ENCODE data around the gene DMXL1.

DMXL1 gene

DNA sequence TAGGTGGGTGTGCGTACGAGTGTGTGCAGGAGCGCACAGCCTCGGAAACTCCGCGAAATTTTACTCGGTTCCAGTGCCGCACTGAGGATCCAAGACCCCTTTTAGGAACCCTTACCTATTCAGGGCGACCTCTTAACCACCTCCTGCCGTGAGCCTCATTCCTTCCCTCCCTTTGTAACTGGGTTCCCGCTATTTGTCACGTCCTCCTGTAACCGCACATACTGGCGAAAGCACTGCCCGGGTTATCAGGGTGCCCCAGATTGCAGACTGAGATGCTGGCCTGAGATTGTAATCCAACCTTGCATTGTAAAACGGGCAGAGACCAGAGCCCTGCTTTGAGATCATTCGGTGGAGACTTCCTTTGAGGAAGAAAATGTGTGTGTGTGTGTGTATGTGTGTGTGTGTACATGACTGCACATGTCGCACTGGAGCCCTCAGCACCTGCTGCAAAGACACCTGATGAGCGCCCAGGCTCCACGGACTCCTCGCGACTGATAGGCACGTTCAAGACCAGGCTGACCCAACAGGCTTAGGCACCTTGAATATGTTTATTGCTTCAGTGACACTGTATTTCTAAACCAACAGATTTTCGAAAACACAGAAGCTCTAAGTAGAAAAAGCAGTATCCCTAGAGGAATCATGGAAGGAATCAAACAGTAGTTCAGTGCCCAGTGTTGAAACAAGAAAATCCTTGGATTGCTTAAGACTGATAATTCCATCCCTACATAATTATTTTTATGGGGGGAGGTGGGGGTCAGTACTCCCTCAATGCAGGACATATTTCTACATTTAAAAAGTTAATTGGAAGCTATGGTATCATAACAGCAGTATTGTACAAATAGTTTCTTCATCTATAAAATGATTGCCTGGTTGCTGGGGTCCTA, 198.4 kb downstream of the DMXL1 start:
- DNase-seq (ENCODE audit: low spot score), result peak; percentile 11

DNA sequence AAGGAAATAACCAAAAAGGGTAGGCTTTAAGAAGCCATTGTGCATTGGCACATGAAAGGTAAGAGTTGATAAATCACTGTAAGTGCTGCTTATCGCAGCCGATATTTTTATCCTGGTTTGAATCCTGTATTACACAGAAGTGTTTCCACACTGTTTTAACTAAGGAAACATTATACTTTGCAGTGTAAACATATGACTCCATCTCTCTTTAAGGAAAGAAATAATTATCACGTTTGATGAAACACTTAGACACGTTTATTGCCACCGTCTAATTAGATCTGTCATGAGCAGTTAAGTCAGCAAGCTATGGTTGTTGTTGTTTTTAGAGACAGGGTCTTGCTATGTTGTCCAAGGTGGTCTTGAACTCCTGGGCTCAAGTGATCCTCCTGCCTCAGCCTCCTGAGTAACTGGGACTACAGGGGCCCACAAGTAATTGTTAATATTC, 199.3 kb downstream of the DMXL1 start:
- DNase-seq (ENCODE audit: low spot score), result no peak

DNA sequence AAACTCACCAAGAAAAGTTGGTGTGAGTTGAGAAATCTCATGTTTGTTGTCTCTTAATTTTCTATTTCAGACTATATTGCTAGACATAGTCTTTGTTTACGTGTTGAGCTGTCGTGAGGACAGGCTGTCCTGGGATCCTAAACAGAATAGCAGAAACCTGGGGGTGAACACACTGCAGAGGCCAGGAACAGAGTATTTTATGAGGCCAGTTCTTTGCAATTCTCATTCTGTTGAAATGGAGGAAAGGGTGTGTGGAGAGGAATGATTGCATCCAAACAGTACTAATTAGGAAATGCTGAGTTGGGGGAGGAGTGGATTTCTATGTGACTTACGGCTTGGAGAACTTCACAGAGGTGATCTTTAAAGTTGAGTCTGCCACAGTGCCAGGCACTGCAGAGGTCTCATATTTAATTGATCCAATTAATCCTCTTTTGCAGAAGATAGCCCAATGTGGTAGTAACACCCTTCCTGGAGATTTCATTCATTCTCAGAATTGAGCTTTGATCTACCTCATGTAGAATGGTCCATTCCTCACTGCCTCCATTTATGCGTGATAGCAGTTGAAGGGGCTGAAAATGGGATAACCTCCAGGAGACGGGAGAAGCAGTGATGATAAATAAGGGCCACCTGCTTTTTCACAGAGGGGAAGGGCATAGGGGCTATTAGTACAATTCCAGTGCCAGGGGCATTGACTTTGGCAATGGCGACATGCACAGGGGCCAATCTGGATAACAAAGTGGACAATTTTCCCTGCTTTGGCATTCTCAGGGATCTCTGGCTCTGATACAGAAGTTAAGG, 200.3 kb downstream of the DMXL1 start:
- no peak for DNase-seq (ENCODE audit: low spot score)

DNA sequence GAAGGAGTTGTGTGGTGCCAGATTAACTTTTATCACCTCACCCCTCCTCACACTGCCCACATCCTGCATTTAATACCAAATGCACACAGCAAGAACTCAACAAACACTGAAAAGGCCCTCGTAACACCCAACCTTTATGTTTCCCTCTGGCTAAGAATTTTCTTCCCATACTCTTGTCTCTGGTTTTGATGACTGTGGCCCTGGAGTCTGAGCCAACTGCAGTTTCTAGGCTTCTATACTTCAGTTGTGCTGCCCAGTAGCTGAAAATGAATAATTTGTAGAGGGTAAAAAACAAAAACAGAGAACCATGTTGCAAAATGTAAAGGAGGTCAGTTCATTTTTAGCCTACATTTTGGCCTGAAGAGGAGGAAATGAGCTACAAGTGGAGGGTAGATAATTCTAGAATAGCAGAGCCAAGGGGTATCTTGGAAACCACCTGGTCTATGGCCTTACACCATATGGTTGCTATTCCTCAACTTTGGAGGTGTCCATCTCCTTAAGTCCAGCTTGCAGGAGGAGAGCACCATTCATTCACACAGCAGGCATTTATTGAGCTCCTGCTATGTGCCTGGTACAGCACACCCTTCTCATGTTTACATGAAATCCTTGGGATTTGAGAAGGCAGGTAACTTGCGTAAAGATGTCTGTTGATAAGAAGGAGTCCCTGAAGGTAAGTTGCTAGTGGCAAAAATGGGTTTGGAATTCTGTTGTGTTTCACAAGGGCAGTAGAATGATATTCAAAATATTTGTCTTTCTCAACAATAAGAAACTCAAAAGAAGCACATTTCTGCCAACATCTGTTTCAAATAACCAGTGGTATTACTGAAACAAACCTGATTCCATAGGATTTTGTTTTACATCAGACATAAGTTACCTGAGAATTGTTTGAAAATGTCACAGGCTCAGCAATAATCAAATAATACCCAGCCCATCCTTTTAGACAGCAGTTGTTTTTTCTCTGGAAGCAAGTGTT, 201.2 kb downstream of the DMXL1 start:
- no peak for DNase-seq (ENCODE audit: low spot score)

DNA sequence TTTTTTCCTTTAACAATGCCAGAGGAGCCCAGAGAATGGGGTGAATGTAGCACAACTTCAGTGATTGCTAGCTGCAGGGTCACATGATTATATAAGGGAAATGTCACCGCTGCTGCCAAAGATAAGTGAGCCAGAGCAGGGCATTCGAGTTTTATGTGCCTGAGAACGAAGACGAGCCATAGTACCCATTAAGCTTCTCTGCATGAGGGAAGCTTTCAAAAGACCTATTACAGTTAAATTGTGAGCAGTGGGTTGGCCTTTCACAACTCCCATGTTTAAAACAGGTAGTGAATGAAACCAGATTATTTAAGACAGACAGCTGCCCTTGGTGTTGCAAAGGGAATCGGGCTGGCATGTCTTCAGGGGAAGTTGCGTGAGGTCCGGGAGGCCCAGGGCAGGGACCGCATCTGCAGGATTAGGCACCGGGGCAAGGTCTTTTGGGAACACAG, 202.5 kb downstream of the DMXL1 start:
- no peak for DNase-seq (ENCODE audit: low spot score)

DNA sequence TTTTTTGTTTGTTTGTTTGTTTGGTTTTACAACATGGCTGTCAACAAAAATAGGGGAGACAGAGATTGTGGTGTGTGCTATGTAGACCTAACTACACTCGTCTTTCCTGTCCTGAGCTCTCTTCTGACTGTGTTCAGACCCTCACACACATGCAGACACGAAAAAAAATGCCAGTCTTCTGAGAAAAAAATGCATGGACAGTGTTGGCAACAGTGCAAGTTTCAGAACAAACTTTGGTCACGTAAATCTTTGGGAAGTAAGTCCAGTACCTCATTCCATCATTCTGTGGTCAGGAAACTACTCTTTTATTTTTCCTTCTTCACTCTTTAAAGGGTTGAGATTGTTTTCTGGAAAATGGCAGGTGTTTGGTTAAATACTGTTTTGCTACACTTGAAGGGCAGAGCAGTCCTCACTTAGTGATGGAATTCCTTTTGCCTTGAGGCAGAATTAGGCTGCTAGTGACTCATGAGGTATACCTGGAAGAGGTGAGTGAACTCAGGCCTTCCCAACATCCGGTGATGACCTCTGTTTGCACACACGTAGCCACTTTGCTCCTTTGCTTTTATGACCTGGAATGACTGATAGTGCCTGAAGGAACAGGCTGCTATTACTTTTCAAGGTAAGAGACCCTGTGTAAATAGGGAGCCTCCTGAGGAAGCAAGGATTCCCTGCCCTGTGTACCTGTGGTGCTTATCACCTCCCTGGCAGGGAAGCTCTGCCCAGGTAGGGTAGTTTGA, 203.3 kb downstream of the DMXL1 start:
- no peak for DNase-seq (ENCODE audit: low spot score)

DNA sequence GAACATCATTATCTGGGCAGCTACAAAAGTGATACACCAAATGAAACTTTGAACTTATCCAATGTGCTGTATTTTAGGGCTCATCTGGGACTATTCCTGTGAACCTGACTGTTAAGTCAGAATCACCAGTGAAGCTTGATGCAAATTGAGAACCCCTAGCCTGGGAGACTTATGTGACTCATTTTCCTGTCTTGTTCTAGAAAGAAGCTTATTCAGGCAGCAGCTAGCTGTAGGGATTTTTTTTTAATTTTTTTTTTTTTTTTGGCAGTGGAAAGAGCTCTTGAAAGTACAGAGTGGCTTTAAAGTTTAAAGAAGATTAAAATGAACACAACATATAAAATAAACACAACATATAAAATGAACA, 203.9 kb downstream of the DMXL1 start:
- peak; percentile 59 for DNase-seq (ENCODE audit: low spot score)

DNA sequence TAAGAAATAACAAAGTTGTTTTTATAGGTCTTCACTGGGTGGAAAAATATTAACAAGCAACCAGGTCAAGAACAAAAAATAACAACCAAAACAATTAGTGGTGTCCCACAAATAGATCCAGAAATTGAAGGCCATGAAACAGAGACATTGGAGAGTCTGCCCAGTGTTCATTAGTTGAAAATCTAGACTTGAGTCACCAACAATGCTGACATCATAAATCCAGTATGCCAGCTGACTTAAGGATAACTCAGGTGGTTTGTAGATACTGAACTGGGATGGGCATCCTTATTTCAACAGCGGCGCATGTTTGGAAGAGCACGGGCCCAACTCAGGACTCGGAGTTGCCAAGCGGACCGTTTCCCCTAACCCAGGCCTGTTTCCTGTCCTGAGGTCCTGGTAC, 204.3 kb downstream of the DMXL1 start:
- DNase-seq (ENCODE audit: low spot score), result peak; percentile 19

DNA sequence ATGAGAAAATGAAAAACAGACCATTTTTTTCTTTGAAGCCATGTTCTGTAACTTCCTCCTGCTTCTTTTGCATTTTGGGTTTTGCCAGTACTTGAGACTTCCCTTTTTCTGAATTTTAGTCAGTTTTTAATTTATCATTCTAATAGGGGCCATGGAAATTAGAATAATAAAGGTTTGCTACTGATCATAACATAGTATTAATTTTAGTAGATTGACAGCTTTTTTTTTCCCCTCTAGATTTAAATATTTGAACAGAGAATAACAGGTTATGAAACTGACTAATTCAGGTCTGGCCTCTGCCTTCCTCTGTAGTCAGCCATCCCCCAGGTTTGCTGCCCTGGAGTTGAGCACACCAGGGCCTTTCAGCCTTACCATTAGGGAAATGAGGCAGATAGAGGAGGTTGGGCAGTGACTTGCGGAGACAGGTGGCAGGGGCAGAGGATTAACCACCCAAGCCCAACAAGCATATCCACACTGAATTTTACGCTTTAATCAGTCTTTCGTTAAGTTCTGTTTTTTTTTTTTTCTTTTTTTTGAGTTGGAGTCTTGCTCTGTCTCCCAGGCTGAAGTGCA, 204.8 kb downstream of the DMXL1 start:
- no peak for DNase-seq (ENCODE audit: low spot score)

DNA sequence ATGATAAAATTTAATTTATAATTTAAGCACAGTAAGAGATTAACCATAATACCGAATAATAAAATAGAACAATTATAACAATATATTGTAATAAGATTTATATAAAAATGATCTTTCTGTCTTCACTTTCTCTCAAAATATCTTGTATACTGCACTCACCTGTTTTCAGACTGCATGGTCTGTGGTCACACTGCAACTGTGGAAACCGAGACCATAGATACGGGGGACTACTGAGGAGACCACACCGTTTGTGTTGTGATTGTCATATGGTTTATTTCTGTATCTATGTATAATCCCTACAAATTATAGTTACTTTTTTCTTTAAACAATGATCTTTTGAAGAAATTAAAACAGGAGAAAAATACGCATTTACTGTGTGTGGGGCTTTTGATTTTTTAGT, 206.1 kb downstream of the DMXL1 start:
- no peak for DNase-seq (ENCODE audit: low spot score)

DNA sequence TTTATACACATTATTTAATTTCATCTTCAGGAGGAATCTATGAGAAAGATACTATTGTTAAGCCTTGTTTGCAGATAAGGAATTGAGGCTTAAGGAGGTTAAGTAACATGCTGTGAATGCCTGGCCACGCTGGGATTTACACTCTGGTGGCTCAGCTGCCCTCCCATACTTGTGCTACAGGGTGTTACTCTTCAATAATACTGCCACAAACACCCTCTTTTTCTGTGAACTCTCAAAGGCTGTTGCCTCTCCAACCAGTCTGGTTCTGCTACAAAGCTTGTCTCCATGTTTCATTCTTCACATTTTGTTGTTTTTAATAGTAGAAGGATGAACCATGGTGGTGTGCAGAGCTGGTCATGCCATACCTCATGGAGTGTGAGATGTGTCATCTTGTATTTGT, 208.2 kb downstream of the DMXL1 start:
- no peak for DNase-seq (ENCODE audit: low spot score)

DNA sequence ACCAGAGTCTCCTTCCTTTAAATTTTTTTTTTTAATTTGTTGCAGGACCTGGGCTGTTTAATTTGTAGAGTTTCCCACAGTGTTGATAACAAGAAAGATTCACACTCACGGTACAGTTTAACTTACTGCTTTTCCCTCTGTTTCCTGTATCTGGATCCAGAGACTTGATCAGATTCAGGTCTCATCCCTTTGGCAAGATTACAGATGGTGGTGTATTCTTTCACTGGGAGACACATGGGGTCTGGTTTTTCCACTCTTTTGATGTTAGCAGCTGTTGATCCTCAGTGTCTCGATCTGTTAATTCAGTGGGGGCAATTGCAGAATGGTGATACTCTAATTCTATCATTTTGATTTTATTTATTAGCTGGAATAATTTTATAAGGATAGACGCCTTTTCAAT, 209.5 kb downstream of the DMXL1 start:
- DNase-seq (ENCODE audit: low spot score), result no peak

DNA sequence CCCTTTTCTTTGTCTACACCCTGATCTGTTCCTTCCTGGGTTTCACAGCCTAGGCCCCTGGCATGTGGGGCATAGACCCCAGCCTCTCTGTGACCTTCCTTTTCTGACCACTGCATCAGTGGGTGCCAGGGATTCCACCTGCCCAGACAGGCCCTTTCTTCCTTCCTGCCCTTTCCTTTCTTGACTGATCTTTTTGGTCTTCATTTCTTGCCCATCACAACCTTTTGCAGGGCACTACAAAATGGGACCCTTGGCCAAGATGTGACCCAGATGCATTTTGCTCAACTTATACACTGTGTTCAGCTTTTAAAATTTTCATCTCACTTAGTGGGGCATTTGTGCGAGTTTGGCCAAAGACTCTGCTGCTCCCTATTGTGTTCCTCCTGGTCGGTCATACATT, 211.7 kb downstream of the DMXL1 start:
- no peak for DNase-seq (ENCODE audit: low spot score)

DNA sequence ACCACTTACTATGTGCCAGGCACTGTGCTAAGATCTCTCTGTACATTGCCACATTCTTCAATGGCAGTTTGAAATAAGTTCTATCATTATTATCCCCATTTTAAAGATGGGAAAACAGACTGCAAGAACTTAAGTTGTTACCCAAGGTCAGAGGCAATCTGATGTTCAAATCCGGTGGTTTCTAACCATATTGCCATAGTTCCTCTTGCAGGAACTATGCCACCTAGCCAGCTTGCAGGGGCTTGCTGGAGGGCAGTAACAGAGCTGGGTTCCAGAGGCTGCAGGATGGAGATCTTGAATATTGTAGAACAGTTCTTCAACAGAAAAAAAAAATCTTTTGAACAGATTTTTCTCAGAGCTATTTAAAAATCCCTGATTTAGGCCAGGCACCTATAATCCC, 213.1 kb downstream of the DMXL1 start:
- no peak for DNase-seq (ENCODE audit: low spot score)

DNA sequence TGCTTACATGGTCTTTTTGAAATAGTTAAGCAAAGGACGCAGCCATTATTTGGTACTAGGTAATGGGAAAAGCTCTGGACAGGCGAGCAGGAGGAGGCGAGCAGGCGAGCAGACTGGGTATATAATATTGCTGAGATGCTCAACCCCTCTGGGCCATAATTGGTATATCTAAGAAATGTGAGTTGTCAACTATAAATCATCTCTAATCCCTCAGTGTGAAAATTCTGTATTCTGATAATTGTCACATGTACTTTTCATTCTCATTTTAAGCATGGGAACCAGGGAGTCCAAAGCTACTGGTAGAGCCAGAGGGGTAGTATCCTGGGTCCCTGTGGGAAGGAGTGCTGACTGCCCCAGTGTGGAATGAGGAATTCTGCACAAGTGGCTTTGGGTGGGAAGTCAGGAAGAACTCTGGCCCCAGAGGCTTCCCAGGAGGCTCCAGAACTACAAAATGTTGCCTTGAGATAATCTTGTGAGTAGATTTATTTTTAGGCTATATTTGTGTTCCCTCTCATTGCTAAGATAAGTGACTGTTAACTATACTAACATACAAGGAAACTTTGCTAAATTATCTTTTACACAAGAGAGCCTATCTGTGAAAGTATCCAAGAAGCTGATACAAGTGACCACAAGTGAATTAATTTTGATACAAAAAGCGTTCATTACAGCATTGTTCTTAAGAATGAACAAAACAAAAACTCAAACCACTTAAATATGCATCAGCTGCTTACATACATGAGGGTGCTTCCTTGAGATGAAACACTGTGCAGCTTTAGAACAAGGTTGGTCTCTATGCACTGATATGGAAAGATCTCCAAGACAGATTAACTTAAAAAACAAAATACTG, 214.4 kb downstream of the DMXL1 start:
- DNase-seq (ENCODE audit: low spot score), result no peak

DNA sequence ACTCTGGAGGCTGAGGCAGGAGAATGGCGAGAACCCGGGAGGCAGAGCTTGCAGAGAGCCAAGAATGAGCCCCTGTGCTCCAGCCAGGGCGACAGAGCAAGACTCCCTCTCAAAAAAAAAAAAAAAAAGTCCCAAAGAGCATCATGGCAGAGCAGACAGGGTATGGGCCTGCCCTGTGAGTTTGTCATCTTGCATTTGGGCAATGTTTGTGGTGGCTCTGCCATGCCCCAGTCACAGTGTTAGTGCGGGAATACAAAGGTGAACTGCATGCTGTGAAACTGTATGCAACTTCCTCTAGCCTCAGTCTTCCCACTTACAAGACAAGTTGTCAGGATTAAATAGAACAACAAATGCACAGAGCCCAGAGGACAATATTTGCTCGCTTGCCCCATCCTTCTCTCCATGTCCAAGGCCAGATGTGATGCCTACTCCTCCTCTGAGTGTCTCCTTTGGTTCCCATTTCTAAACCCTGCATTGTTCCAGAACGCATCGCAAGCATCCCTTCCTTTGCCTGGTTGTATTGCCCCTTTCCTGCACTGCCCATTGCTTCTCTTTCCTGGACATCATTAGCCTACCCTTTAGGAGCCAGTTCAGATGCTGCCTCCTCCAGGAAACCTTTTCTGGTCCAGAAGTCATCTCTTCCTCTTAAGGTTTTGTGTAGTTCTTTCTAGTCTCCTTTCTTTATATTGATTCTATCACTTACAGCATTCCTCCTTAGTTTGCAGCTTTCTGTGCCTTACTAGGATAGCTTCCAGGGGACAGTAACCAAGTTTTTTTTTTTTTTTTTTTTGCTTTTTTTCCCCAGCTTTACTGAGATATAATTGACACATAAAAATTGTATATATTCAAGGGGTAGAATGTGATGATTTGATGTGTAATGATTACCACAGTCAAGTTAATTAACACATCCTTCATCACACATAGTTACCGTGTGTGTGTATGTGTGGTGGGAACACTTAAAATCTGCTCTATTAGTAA, 215.9 kb downstream of the DMXL1 start:
- no peak for DNase-seq (ENCODE audit: low spot score)

DNA sequence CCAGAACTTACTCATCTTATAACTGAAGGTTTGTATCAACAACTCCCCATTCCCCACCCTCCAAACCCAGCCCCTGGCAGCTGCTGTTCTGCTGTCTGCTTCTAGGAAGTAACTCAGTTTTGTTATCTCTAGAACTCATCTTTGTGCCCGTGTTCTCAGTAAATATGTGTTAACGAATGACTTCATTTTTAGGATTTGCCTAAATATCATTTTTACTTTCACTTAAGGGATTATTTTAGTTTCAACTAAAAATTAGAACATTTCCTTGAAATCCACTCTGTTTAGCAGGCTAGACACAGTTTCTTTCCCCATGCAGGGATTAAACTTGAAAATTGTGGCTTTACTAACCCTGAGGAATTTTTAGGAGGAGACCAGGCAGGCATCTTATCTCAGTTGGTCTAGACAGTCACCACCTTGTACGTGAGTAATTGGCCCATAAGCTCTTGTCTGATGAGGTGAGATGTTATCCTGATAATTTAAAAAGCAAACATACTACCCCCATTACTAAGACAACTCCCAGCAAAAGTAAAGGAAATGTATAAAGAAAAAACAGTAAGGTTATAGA, 216.7 kb downstream of the DMXL1 start:
- no peak for DNase-seq (ENCODE audit: low spot score)

DNA sequence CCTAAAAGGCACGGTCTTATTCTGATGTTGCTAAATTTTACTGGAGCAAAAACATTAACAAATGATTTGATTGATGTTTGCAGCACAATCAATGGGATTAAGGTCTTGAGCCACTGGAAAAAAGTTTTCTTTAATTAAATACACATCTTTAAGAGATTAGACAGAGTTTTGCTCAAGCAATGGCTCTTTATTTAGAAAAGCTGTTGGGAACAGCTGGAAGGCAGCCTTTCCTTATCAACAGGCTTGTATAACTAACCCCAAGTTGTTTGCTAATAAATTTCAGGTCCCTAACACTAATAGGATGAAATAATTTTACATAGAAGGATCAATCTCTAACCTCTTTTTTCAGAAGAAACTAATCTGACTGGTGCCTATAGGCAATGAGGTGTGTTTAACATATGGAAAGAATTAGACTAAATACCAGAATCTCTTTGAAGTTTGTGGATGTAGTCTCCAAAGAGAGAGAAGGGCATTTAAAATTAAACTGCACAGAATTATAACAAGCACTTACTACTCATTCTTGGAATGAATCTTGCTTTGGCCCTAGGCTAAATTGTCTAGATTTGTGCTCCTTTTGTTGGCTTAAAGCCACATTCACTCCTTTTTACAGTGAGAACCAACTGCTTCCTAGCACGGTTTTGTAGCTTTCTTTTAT, 217.6 kb downstream of the DMXL1 start:
- no peak for DNase-seq (ENCODE audit: low spot score)

Data from kidney capillary endothelial cell (primary cell).